GM18858 (cell line): ENCODE data around the gene RIPOR3.

Experiments used
- ATAC-seq: cut with Tn5 transposase; IDR thresholded peaks from one replicate; pipeline ENCODE4 v1.9.1; 2021; ENCODE audit not compliant: unreplicated experiment

RIPOR3 gene

GRCh38 chr20:50536333-50536732 lies 155.0 kb downstream of the RIPOR3 start:
- ATAC-seq = no peak
